ENCODE measurements around the gene RGS17. TPM values are rescaled to one million over a fixed set of nuclear protein-coding genes. Genes with fewer than 3 reads are reported as not detected.

The RGS17 gene
- total and polyA plus RNA-seq, 2 of the 13 experiments (the other 11 are each of a cell fraction or from before 2014, with no cell fraction given): 0.04 TPM; not detected in 1

DNA sequence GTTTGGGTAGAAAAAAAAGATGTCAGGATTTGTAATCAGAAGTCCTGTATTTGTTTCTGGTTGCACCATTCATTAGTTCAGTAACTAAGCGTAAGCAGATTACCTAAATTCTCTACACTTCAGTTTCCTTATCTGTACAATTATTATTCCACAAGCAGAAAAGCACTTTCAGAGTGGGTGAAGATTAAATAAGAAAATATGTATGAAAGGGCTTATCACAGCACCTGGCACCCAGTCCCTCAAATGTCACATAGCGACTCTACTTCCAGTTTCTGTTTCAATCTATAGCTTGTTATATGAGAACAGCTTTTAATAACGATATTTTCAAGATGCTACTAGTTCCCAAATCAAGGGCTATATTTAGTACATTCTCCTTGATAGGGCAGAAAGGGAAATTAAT, 31.4 kb downstream of the RGS17 start (continued):
- TF ChIP-seq KLF6 (CRISPR knock-in tag; IDR thresholded peaks at IDR 0.05): no peak

DNA sequence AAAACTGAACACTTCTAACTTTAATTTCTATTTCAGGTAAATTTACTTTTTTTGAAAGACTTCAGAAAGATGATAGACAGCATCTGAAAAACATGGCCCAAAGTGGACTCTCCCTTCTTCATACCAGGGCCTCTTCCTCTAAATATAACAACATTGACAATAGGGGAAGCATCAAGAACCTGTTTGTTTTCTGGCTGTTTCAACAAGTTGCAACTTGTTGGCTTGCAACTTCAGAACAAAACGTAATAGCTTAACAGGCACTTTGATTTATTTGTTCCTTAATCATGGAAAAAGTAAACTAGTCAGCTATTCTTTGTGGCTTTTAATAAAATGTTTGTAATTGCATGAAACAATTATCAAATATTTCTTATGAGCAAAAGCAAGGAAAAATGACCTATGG, 34.3 kb downstream of the RGS17 start:
- no peak overlapping the region for H3K4me2 ChIP-seq (ENCODE audit: low read depth, low read length)
- H3K4me1 ChIP-seq (ENCODE audit: insufficient read depth, low read length): no peaks in the 10 kb centered on the region
- intact Hi-C loops (cut with micrococcal nuclease; ENCODE audit: unreplicated experiment): no loop called here
- TF ChIP-seq, protein P1, sequence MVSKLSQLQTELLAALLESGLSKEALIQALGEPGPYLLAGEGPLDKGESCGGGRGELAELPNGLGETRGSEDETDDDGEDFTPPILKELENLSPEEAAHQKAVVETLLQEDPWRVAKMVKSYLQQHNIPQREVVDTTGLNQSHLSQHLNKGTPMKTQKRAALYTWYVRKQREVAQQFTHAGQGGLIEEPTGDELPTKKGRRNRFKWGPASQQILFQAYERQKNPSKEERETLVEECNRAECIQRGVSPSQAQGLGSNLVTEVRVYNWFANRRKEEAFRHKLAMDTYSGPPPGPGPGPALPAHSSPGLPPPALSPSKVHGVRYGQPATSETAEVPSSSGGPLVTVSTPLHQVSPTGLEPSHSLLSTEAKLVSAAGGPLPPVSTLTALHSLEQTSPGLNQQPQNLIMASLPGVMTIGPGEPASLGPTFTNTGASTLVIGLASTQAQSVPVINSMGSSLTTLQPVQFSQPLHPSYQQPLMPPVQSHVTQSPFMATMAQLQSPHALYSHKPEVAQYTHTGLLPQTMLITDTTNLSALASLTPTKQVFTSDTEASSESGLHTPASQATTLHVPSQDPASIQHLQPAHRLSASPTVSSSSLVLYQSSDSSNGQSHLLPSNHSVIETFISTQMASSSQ (IDR thresholded peaks at IDR 0.05; ENCODE audit: low read depth): no peak
- TF ChIP-seq, protein P1 (CRISPR knock-in tag; IDR thresholded peaks at IDR 0.05; ENCODE audit: borderline replicate concordance): no peak
- TF ChIP-seq ZSCAN31 (CRISPR knock-in tag; IDR thresholded peaks at IDR 0.05; ENCODE audit: low read depth) (no peak), NFATC3 (CRISPR knock-in tag; IDR thresholded peaks at IDR 0.05) (no peak), ZNF598 (CRISPR knock-in tag; IDR thresholded peaks at IDR 0.05; ENCODE audit: borderline replicate concordance) (no peak), GZF1 (CRISPR knock-in tag; IDR thresholded peaks at IDR 0.05) (no peak)
- TF ChIP-seq, protein P2, sequence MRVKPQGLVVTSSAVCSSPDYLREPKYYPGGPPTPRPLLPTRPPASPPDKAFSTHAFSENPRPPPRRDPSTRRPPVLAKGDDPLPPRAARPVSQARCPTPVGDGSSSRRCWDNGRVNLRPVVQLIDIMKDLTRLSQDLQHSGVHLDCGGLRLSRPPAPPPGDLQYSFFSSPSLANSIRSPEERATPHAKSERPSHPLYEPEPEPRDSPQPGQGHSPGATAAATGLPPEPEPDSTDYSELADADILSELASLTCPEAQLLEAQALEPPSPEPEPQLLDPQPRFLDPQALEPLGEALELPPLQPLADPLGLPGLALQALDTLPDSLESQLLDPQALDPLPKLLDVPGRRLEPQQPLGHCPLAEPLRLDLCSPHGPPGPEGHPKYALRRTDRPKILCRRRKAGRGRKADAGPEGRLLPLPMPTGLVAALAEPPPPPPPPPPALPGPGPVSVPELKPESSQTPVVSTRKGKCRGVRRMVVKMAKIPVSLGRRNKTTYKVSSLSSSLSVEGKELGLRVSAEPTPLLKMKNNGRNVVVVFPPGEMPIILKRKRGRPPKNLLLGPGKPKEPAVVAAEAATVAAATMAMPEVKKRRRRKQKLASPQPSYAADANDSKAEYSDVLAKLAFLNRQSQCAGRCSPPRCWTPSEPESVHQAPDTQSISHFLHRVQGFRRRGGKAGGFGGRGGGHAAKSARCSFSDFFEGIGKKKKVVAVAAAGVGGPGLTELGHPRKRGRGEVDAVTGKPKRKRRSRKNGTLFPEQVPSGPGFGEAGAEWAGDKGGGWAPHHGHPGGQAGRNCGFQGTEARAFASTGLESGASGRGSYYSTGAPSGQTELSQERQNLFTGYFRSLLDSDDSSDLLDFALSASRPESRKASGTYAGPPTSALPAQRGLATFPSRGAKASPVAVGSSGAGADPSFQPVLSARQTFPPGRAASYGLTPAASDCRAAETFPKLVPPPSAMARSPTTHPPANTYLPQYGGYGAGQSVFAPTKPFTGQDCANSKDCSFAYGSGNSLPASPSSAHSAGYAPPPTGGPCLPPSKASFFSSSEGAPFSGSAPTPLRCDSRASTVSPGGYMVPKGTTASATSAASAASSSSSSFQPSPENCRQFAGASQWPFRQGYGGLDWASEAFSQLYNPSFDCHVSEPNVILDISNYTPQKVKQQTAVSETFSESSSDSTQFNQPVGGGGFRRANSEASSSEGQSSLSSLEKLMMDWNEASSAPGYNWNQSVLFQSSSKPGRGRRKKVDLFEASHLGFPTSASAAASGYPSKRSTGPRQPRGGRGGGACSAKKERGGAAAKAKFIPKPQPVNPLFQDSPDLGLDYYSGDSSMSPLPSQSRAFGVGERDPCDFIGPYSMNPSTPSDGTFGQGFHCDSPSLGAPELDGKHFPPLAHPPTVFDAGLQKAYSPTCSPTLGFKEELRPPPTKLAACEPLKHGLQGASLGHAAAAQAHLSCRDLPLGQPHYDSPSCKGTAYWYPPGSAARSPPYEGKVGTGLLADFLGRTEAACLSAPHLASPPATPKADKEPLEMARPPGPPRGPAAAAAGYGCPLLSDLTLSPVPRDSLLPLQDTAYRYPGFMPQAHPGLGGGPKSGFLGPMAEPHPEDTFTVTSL (CRISPR knock-in tag; IDR thresholded peaks at IDR 0.05; ENCODE audit: borderline replicate concordance): no peak
- DNase-seq (ENCODE audit: low spot score) (no peak), ATAC-seq (no peak), FAIRE-seq (no peak)
- H3K36me3 ChIP-seq (replicated peaks in 1 of 2; ENCODE audit: control insufficient read depth in 1 of 2, insufficient read depth in 2 of 2, low read length in 2 of 2): no peaks in the 10 kb centered on the region
- in situ Hi-C loops (cut with HindIII; ENCODE audit: extremely low pct_ligation_motif_present, low pct_unique_long_range_greater_than_20kb): no loop called here
- WGBS (ENCODE audit: low lambda C conversion rate): 0% methylated on average over 1 of the region's 1 CpG
- no TSS peak for BruUV-seq (replicated peaks)
- H3K27me3 ChIP-seq (ENCODE audit: control insufficient read depth in 1 of 2, insufficient read depth in 2 of 2, low read length in 2 of 2): no peaks in the 10 kb centered on the region
- no peaks in the 10 kb centered on the region for H3K9me3 ChIP-seq (ENCODE audit: low read length)
- H2AFZ ChIP-seq (ENCODE audit: low read length): no peak overlapping the region
- H3K9ac ChIP-seq (ENCODE audit: insufficient read depth, low read depth, low read length): no peak overlapping the region
- POLR2A ChIA-PET: no interaction called here
- no peaks in the 10 kb centered on the region for H3K79me2 ChIP-seq (ENCODE audit: insufficient read depth, low read length)
- H3K27ac ChIP-seq (ENCODE audit: extremely low read length, insufficient read depth, low read length): no peak overlapping the region
- CTCF ChIA-PET (ENCODE audit: low intra/inter-chr PET ratio, low total read pairs): no interaction called here
- H3K4me3 ChIP-seq (replicated peaks in 1 of 3; ENCODE audit: insufficient read depth in 1 of 3, low read depth in 2 of 3, low read length in 3 of 3): no peak overlapping the region
- H4K20me1 ChIP-seq (ENCODE audit: insufficient read depth, low read length): no peaks in the 10 kb centered on the region
